Esophagus squamous epithelium (tissue), 5 donors: ENCODE measurements around the gene TCP11L1. TPM values are rescaled to one million over a fixed set of nuclear protein-coding genes. Genes with fewer than 3 reads are reported as not detected.
A peak's percentile ranks its signal among the peaks of the same experiment; 100 is the strongest.

Experiments used
- DNase-seq: peaks from one replicate; lab custom pipeline; 2025; lab: John Stamatoyannopoulos, UW
- H3K27ac ChIP-seq, 4 donors: fragments of 200-600 bp; sonication (generic); one replicate each; pipeline ENCODE4 v1.5.1; 2016 to 2019; ENCODE audit warnings: mild to moderate bottlenecking in 1 of 4
- H3K27me3 ChIP-seq, 4 donors: fragments of 200-600 bp; sonication (generic); 1 replicate in 3 of 4; 2 replicates in 1 of 4; pipeline versions ENCODE4 v1.5.1 to v1.6.0; 2017 to 2021; ENCODE audit warnings: antibody characterized with exemption in 1 of 4
- H3K36me3 ChIP-seq, 3 donors: fragments of 200-600 bp; sonication (generic); one replicate each; pipeline ENCODE4 v1.5.1; 2016 to 2019
- H3K4me1 ChIP-seq, 3 donors: fragments of 200-600 bp; sonication (generic); one replicate each; pipeline ENCODE4 v1.5.1; 2017 to 2019
- H3K4me3 ChIP-seq, 4 donors: fragments of 200-600 bp; sonication (generic); 1 replicate in 3 of 4; 2 replicates in 1 of 4; pipeline ENCODE4 v1.5.1; 2016 to 2019; ENCODE audit warnings: mild to moderate bottlenecking in 2 of 4, moderate library complexity in 1 of 4
- H3K9me3 ChIP-seq, 3 donors: fragments of 200-600 bp; sonication (generic); one replicate each; pipeline ENCODE4 v1.5.1; 2016 to 2019
- CTCF ChIP-seq, 6 experiments: fragments of 450-650 bp in 4 of 6; fragments of 200-600 bp in 2 of 6; sonication (generic) in 2 of 6; IDR thresholded peaks; one replicate each; pipeline ENCODE4 v1.5.1; 2016 to 2019; ENCODE audit warnings: antibody characterized with exemption in 6 of 6, mild to moderate bottlenecking in 4 of 6, moderate library complexity in 4 of 6
- POLR2A ChIP-seq, 4 donors: fragments of 450-650 bp; IDR thresholded peaks; one replicate each; pipeline ENCODE4 v1.6.1; 2017; ENCODE audit warnings: antibody characterized with exemption in 4 of 4, mild to moderate bottlenecking in 4 of 4, moderate library complexity in 3 of 4
- WGBS, 2 donors: methylation state at CpG; one replicate each; pipeline ENCODE4 v1.1.5; 2018; 5-methylcytosine and 5-hydroxymethylcytosine counted together
- intact Hi-C: fragments of 100-400 bp; cut with DNase I; formaldehyde crosslinking; loops from one replicate; pipeline ENCODE4 v1.15.0; 2022
- total RNA-seq, 4 donors: library from RNA; depleted of rRNA; stranded (reverse); fragments of >200 nt; gene quantifications; one replicate each; pipeline ENCODE4 v1.1.0, GENCODE V29; 2016
- donor health status: DM: yes; HTN: yes; CAD: no.

TCP11L1 gene
- total RNA-seq, 4 donors from 2014 or later: 15.0 to 31.8 (median 17.7) TPM

- TF ChIP-seq POLR2A (IDR thresholded peaks at IDR 0.05): no peak
- no peak for TF ChIP-seq CTCF (IDR thresholded peaks at IDR 0.05)
- Histone ChIP-seq H3K4me3 (no peak overlapping the region), H3K9me3 (no peaks in the 10 kb centered on the region), H3K4me1 (peaks cover 0 to 2% (median 0%) of the 10 kb centered on the region in 3 donors), H3K27ac (no peak overlapping the region), H3K27me3 (no peaks in the 10 kb centered on the region), H3K36me3 (peaks cover 8 to 100% (median 51%) of the 10 kb centered on the region in 3 donors)
- DNase-seq: no peak
- 88 to 89% methylated on average over 8 of the region's 8 CpGs for WGBS, 2 donors
- intact Hi-C loops: no loop called here
Measured at GRCh38 chr11:33072465-33072864, 33.1 kb downstream of the TCP11L1 start.

- Histone ChIP-seq H3K4me1 (no peaks in the 10 kb centered on the region), H3K27me3 (no peaks in the 10 kb centered on the region), H3K27ac (no peak overlapping the region), H3K9me3 (no peaks in the 10 kb centered on the region), H3K4me3 (no peak overlapping the region), H3K36me3 (peaks cover 0 to 92% (median 0%) of the 10 kb centered on the region in 3 donors)
- 83 to 91% methylated on average over 1 of the region's 1 CpG for WGBS, 2 donors
- no peak for DNase-seq
- intact Hi-C loops: no loop called here
- TF ChIP-seq POLR2A (IDR thresholded peaks at IDR 0.05) (no peak), CTCF (IDR thresholded peaks at IDR 0.05) (no peak)
Measured at GRCh38 chr11:33083918-33084317, 44.5 kb downstream of the TCP11L1 start.

- intact Hi-C loops: no loop called here
- DNase-seq: no peak
- H3K9me3 ChIP-seq: no peaks in the 10 kb centered on the region
- H3K4me1 ChIP-seq: no peaks in the 10 kb centered on the region
- TF ChIP-seq CTCF (IDR thresholded peaks at IDR 0.05): no peak
- TF ChIP-seq POLR2A (IDR thresholded peaks at IDR 0.05): no peak
- no peaks in the 10 kb centered on the region for H3K27me3 ChIP-seq
- 75 to 78% methylated on average over 1 of the region's 1 CpG for WGBS, 2 donors
- H3K36me3 ChIP-seq: peaks cover 0 to 80% (median 0%) of the 10 kb centered on the region in 3 donors
- H3K4me3 ChIP-seq: no peak overlapping the region
- H3K27ac ChIP-seq: no peak overlapping the region
Measured at GRCh38 chr11:33086017-33086416, 46.6 kb downstream of the TCP11L1 start.

GRCh38 chr11:33089776-33090175 is 50.4 kb downstream of the TCP11L1 start:
- no peak for DNase-seq
- no peak for TF ChIP-seq POLR2A (IDR thresholded peaks at IDR 0.05)
- TF ChIP-seq CTCF (IDR thresholded peaks at IDR 0.05): peak in 1 of 6 experiments; percentile 32
- H3K4me1 ChIP-seq: peaks cover 0 to 9% (median 0%) of the 10 kb centered on the region in 3 donors
- no peak overlapping the region for H3K27ac ChIP-seq
- intact Hi-C loops: no loop called here
- no peak overlapping the region for H3K4me3 ChIP-seq
- peaks cover 0 to 65% (median 0%) of the 10 kb centered on the region in 3 donors for H3K36me3 ChIP-seq
- H3K27me3 ChIP-seq: no peaks in the 10 kb centered on the region
- H3K9me3 ChIP-seq: no peaks in the 10 kb centered on the region

- Histone ChIP-seq H3K27me3 (no peaks in the 10 kb centered on the region), H3K4me1 (peaks cover 0 to 9% (median 0%) of the 10 kb centered on the region in 3 donors), H3K9me3 (no peaks in the 10 kb centered on the region), H3K27ac (no peak overlapping the region), H3K4me3 (no peak overlapping the region), H3K36me3 (peaks cover 0 to 69% (median 5%) of the 10 kb centered on the region in 3 donors)
- no peak for TF ChIP-seq POLR2A (IDR thresholded peaks at IDR 0.05)
- TF ChIP-seq CTCF (IDR thresholded peaks at IDR 0.05): no peak
- WGBS, 2 donors: 18 to 26% methylated on average over 1 of the region's 1 CpG
- no peak for DNase-seq
- intact Hi-C loops: no loop called here
Measured at GRCh38 chr11:33094157-33094556, 54.8 kb downstream of the TCP11L1 start.
